GM12878 (cell line): ENCODE measurements around the gene SYT1. TPM values are rescaled to one million over a fixed set of nuclear protein-coding genes. Genes with fewer than 3 reads are reported as not detected.

Source experiments
- BMI1 ChIP-seq: fragments of 450-650 bp; IDR thresholded peaks from 2 replicates; pipeline ENCODE4 v1.6.1; 2016; ENCODE audit warnings: mild to moderate bottlenecking, moderate library complexity, borderline replicate concordance
- DPF2 ChIP-seq: fragments of 450-650 bp; IDR thresholded peaks from 2 replicates; pipeline ENCODE4 v1.6.1; 2017; ENCODE audit warnings: mild to moderate bottlenecking
- RCOR1 ChIP-seq: conservative IDR thresholded peaks from 2 replicates; pipeline ENCODE4 v1.6.1; 2012; ENCODE audit warnings: low read depth, low read length, improper control_type of control experiment
- SPI1 ChIP-seq: IDR thresholded peaks from 2 replicates; pipeline ENCODE4 v1.6.1; 2011; ENCODE audit warnings: low read depth, mild to moderate bottlenecking, low read length, moderate library complexity, borderline replicate concordance; ENCODE audit not compliant: insufficient read depth
- SUPT20H ChIP-seq: IDR thresholded peaks from 2 replicates; pipeline ENCODE4 v1.6.1; 2011; ENCODE audit warnings: low read depth, mild to moderate bottlenecking, low read length, moderate library complexity, borderline replicate concordance; ENCODE audit not compliant: control insufficient read depth
- ZNF217 ChIP-seq: fragments of 450-650 bp; IDR thresholded peaks from 2 replicates; pipeline ENCODE4 v1.6.1; 2017; ENCODE audit warnings: antibody characterized with exemption, mild to moderate bottlenecking
- polyA plus RNA-seq, 11 experiments: library from polyadenylated mRNA; depleted of rRNA in 4 of 11; unstranded in 6 of 11; stranded (reverse) in 5 of 11; fragments of >200 nt; fragmentation: Nextera tagmentation in 4 of 11; fragmentation: Illumina TruSeq in 1 of 11; extraction: Ambion mirVana in 4 of 11; extraction: Trizol in 1 of 11; gene quantifications; 1 replicate in 1 of 11; 2 replicates in 10 of 11; pipeline versions ENCODE4 v1.2.1 to v1.2.3, GENCODE V29; 2011 to 2016; ENCODE audit warnings: inconsistent platforms in 2 of 11, missing spikeins in 2 of 11, low read depth in 1 of 11
- total RNA-seq, 4 experiments: library from RNA; depleted of rRNA in 3 of 4; stranded (reverse); fragments of >200 nt in 3 of 4; fragmentation: Illumina TruSeq in 1 of 4; extraction: Trizol in 1 of 4; gene quantifications; 2 replicates each; pipeline versions ENCODE4 v1.2.1 to v1.2.3, GENCODE V29; 2013 to 2021
- TF ChIP-seq, protein P1 (sequence below): IDR thresholded peaks from 2 replicates; pipeline ENCODE4 v1.6.1; 2012; ENCODE audit warnings: improper control_type of control experiment, low read depth, low read length; ENCODE audit not compliant: insufficient replicate concordance
- TF ChIP-seq, protein P2 (sequence below): IDR thresholded peaks from 2 replicates; pipeline ENCODE4 v1.6.1; 2011; ENCODE audit warnings: low read depth, low read length, improper control_type of control experiment, borderline replicate concordance
- TF ChIP-seq, protein P3 (sequence below): fragments of 450-650 bp; formaldehyde crosslinking; IDR thresholded peaks from 2 replicates; pipeline ENCODE4 v1.4.0; 2022; ENCODE audit warnings: mild to moderate bottlenecking, moderate library complexity

SYT1 gene
- total and polyA plus RNA-seq, 10 of the 15 experiments (the other 5 are each of a cell fraction or from before 2014, with no cell fraction given): 0.10 to 0.28 TPM; not detected in 8

DNA sequence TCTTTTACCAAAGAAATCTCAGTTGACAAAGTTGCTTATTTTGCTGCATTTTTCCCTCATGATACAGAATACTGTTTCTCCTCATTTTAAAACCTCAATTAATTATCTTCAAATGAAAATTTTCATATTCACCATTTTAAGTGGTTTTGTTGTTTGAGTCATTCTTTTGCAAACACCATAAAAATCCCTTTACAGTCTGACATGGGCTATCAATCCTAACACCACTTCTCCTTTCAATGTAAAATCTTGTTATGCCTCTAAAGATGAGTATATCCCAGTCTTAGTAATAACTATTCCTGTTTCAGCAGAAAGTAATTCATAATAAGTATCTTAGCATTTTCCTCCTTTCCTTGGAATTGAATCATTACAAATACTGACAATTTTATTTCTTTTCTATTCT lies 192.2 kb downstream of the SYT1 start (continued):
- TF ChIP-seq DPF2: peak; percentile 28; the same call in 1 of the 2 replicates
- TF ChIP-seq, protein P1, sequence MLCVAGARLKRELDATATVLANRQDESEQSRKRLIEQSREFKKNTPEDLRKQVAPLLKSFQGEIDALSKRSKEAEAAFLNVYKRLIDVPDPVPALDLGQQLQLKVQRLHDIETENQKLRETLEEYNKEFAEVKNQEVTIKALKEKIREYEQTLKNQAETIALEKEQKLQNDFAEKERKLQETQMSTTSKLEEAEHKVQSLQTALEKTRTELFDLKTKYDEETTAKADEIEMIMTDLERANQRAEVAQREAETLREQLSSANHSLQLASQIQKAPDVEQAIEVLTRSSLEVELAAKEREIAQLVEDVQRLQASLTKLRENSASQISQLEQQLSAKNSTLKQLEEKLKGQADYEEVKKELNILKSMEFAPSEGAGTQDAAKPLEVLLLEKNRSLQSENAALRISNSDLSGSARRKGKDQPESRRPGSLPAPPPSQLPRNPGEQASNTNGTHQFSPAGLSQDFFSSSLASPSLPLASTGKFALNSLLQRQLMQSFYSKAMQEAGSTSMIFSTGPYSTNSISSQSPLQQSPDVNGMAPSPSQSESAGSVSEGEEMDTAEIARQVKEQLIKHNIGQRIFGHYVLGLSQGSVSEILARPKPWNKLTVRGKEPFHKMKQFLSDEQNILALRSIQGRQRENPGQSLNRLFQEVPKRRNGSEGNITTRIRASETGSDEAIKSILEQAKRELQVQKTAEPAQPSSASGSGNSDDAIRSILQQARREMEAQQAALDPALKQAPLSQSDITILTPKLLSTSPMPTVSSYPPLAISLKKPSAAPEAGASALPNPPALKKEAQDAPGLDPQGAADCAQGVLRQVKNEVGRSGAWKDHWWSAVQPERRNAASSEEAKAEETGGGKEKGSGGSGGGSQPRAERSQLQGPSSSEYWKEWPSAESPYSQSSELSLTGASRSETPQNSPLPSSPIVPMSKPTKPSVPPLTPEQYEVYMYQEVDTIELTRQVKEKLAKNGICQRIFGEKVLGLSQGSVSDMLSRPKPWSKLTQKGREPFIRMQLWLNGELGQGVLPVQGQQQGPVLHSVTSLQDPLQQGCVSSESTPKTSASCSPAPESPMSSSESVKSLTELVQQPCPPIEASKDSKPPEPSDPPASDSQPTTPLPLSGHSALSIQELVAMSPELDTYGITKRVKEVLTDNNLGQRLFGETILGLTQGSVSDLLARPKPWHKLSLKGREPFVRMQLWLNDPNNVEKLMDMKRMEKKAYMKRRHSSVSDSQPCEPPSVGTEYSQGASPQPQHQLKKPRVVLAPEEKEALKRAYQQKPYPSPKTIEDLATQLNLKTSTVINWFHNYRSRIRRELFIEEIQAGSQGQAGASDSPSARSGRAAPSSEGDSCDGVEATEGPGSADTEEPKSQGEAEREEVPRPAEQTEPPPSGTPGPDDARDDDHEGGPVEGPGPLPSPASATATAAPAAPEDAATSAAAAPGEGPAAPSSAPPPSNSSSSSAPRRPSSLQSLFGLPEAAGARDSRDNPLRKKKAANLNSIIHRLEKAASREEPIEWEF: no peak
- TF ChIP-seq SUPT20H: no peak
- TF ChIP-seq ZNF217: 0 out of 2 replicates have a peak, but pooled peaks have one; percentile 48
- TF ChIP-seq, protein P2, sequence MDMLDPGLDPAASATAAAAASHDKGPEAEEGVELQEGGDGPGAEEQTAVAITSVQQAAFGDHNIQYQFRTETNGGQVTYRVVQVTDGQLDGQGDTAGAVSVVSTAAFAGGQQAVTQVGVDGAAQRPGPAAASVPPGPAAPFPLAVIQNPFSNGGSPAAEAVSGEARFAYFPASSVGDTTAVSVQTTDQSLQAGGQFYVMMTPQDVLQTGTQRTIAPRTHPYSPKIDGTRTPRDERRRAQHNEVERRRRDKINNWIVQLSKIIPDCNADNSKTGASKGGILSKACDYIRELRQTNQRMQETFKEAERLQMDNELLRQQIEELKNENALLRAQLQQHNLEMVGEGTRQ: no peak
- peak; percentile 50; the same call in 1 of the 2 replicates for TF ChIP-seq SPI1
- TF ChIP-seq, protein P3, sequence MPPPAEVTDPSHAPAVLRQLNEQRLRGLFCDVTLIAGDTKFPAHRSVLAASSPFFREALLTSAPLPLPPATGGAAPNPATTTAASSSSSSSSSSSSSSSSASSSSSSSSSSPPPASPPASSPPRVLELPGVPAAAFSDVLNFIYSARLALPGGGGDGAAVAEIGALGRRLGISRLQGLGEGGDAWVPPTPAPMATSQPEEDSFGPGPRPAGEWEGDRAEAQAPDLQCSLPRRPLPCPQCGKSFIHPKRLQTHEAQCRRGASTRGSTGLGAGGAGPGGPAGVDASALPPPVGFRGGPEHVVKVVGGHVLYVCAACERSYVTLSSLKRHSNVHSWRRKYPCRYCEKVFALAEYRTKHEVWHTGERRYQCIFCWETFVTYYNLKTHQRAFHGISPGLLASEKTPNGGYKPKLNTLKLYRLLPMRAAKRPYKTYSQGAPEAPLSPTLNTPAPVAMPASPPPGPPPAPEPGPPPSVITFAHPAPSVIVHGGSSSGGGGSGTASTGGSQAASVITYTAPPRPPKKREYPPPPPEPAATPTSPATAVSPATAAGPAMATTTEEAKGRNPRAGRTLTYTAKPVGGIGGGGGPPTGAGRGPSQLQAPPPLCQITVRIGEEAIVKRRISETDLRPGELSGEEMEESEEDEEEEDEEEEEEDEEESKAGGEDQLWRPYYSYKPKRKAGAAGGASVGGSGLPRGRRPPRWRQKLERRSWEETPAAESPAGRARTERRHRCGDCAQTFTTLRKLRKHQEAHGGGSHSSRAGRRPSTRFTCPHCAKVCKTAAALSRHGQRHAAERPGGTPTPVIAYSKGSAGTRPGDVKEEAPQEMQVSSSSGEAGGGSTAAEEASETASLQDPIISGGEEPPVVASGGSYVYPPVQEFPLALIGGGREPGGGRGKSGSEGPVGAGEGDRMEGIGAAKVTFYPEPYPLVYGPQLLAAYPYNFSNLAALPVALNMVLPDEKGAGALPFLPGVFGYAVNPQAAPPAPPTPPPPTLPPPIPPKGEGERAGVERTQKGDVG (CRISPR knock-in tag): no peak
- no peak for TF ChIP-seq RCOR1
- TF ChIP-seq BMI1: 0 out of 2 replicates have a peak, but pooled peaks have one; percentile 39
